Endometrium (tissue), 2 donors: ENCODE measurements around the gene FBXW11.
"Not testable (repeated sequence)": the region's sequence is repeated elsewhere in the genome, so short reads cannot be mapped to it uniquely, and the experiment has no call there.

Experiments
- FAIRE-seq: peaks from 2 replicates; lab custom pipeline; 2012; peaks lifted over from hg19 to GRCh38; lab: Jason Lieb, UNC
- donor health status: control.
- donor health status: control.

Gene FBXW11

DNA sequence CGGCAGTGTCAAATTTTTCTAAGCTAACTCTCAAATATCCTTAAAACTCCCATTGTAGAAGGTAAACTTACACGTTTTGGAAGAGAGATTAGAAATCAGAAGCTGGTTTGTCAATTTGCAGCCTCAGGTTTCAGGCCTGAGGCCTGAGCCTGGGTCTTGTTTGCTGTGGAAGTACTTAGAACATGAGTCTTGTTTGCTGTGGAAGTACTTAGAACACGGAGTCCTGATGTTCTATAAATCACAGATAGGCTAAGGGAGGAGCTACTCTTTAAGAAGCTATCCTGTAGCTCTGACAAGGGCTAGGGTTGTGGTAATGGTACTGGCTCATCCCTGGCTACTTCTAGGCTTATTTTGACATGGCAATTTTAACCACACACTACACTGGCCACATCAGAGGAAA is 97.8 kb downstream of the FBXW11 start:
- FAIRE-seq = no peak

DNA sequence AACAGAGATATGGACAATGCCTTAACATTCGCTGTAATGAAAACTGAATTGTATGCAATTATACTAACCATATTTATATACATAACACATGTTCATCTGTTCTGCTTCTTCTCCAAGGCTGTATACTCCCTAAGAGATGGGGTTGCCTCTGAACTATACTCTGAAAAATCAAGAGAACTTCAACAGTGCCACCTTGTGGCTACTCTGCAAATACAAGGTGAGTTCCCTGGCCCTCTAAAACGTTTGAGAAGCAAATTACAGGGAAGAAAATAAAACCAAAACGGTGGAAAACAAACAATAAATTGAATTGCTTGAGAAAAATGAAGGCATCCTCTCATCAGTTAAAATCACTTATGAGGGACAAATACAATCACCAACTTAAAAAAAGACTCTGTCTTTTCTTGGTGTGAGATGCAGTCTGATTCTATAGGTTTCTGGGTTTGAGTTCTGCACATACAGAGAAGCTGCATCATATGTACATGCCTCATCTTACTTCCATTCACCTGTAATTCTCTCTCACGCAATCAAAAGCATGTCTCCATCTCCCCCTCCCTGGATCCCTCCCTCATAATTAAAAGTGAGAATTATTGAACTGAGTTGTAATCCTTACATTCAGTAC is 98.6 kb downstream of the FBXW11 start:
- FAIRE-seq = peak; percentile 57

DNA sequence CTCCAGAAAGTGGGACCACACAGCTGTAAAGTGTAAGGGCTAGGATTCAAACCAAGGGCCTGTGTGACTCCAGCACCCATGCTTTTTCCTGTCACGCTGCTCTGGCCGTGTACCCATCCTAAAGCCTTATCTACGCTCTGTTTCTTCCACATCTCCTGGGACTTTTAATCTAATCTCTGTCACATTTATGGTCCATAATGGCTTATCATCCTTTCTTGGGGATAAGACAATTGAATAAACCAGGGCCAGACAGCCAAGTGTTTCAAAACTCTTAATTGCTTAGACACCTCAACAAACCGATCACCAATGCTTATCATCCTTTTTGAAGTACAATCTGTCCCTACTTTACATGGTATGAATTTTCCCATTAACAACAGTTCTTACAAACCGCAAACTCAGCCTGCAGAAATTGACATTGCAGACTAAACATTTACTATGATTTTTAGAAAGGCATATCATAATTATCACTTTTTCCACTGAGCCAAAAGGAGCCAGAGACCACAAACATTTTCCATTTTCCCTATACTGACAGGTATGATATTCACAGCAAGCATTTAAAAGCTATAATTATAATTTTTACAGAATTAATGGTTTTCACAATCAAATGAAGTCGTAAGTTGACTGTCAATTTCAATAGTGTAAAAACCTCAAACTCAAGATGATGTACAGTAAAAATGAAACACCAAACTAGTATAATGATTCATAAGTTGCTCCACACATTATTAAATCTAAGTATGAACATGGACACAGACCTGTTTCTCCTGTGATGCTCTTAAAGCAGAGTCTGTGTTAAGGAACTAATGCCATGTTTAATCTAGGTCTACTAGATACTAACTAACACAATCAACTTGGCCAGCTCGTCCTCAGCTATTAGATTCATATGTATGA is 99.5 kb downstream of the FBXW11 start:
- no peak for FAIRE-seq

GRCh38 chr5:171906066-171906570 is 100.3 kb downstream of the FBXW11 start:
- FAIRE-seq = no peak

- FAIRE-seq = no peak
Measured at GRCh38 chr5:171904886-171905285, 101.6 kb downstream of the FBXW11 start.

DNA sequence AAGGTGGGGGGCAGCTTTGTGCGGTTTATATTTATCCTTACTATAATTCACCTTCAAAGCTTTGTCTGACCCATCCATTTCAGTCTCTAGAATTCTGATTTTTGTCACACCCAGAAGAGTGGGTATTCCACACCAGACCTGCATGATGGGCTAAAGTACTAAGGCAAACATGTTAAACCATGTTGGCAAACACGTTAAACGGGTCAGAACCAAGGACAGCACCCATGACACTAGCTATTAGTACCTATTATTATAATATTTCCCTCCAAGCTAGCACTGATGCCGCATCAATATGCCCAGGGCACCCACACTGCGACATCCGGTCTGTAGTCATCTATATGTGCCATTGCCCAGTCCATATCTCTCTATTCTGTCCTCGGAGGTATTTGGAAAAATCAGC is 104.7 kb downstream of the FBXW11 start:
- no peak for FAIRE-seq

GRCh38 chr5:171899792-171900191 is 106.6 kb downstream of the FBXW11 start:
- FAIRE-seq = no peak

- FAIRE-seq = no peak
Measured at GRCh38 chr5:171898879-171899278, 107.6 kb downstream of the FBXW11 start.

DNA sequence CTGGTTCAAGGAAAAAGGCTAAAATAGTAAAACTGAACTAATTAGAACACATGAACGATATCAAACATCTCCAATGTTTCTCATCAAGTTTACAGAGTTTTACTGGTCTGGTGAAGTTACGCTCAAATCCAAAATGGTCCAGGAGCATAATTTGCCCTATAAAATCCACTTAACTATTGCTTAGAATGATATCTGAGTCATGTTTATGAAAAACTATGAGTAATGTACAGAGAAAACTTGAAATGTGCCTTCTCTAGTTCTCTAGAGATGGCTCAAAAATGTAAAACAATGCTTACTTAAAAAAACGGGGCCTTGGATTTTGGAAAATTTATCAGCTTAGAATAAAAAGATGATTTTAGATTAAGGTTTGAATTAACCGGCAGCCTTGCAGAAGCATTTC is 108.1 kb downstream of the FBXW11 start:
- FAIRE-seq = no peak

DNA sequence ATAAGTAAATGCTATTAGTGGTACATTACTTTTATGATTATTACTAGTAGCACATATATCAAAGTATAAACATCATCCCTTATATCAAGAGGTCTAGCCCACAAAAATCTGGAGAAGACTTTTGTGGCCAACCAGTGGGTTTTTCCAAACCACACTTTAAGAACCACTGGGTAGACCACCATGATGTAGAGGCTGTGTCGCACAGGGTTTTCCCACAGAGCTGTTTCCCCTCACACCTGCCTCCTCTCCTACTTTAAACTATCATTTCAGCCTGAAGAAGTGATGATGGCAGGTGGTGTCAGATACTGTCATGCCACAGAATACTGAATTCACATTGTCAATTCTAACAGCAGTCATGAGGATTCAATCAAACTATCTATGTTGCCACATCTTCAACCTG is 109.2 kb downstream of the FBXW11 start:
- no peak for FAIRE-seq

DNA sequence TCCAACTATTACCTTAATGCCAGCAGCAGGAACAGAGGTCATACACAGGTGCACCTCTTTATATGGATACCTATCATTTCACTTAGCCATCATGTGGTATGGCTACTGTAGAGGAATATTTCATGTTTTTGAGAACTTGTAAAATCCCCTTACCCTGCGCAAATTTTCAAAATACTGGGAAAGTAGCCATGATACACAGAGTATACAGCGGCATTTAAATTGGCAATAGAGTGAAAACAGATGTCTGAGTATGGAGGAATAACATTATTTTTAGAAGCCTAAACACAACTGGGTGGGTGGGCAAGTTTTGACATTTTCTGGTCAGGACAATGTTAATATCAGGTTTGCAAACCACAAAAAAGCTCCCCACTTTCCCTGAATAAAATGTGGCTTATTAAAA is 111.4 kb downstream of the FBXW11 start:
- no peak for FAIRE-seq

DNA sequence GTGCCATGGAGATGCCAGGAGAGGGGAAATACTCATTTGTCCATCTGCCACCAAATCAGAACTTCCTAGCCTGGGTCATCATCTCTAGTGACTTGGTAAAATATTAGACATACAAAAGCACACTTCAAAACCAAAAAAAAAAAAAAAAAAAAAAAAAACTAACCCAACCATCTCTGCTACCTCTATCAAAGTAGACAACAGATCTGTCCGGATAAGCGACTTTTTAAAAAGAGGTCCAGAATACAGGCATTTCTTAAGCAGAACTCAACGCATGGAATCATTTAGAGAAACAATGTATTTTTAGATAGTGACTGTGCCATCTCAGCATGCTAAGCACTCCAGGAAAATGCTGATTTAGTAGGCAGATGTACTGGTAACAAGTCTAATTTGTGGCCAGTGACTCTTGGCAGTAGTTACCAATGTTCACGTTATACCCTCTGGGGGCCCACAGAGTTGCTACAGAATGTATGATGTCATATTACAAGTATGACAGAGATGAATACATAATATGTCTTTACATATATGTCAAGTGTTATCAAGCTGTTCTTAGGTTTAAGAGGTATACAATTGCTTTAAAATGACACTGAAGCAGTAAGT is 113.0 kb downstream of the FBXW11 start:
- FAIRE-seq = no peak

GRCh38 chr5:171891595-171891994 is 114.8 kb downstream of the FBXW11 start:
- no peak for FAIRE-seq

DNA sequence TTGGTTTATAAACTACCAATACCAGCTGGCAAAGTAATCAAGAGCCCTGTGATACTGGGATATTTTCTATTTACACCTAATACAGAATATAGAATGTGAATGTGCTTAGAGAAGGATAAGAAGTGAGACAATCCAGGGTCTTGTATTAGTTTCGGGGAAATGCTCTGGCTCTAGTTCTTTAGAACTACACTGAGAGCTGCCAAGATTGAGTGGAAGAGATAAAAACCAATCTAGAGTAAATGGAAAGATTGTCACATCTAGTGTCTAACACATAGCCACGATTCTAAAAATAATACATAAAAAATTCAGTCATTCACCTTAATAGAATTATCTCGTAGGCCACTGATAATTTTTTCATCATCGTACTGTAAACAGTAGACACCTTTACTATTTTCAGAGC is 115.3 kb downstream of the FBXW11 start:
- no peak for FAIRE-seq

- FAIRE-seq = no peak
Measured at GRCh38 chr5:171888051-171888481, 118.4 kb downstream of the FBXW11 start.

DNA sequence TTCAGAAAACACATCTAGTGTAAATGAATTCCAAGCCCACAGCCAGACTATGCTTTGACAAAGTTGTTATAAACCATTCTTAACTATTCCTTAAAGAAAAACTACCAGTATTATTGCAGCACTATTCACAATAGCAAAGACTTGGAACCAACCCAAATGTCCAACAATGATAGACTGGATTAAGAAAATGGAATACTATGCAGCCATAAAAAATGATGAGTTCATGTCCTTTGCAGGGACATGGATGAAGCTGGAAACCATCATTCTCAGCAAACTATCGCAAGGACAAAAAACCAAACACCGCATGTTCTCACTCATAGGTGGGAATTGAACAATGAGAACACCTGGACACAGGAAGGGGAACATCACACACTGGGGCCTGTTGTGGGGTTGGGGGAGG is 120.4 kb downstream of the FBXW11 start:
- FAIRE-seq = not testable (repeated sequence)

GRCh38 chr5:171882118-171882517 is 124.3 kb downstream of the FBXW11 start:
- FAIRE-seq = no peak

- FAIRE-seq = no peak
Measured at GRCh38 chr5:171874234-171874633, 132.2 kb downstream of the FBXW11 start.

DNA sequence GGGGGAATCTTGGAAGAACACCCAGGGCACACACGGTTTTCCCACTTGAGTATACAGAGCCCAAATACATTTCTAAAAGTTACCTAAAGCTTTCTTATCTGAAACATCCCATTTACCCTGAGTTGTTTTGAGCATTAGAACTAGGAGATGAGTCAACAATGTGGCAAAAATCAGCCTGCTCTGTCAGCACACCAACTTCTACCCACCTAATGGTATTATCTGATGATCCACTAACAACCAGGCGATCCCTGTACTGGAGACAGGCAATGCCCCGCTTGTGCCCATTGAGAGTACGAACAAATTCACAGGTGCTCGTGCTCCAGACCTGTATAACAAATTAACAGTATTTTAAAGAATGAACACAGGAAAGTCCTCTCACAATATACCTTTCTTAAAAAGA is 133.8 kb downstream of the FBXW11 start:
- FAIRE-seq = no peak

DNA sequence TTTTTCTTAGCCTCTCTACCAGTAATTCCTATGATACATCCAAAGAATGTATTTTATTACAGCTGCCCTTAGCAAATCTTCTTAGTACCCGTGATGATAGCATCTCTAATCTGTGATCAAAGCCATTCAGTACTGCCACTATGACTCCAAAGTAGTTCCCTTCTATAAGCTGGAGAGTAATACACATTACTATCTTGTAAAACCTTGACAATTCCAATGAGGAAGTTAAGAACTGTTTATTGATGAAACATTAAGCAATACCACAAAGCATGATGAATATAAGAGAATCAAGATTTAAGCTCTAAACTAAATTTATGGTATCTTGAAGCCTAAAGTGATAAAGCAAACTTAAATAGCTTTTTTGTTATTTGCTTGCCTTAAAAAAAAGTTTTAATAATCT is 134.7 kb downstream of the FBXW11 start:
- no peak for FAIRE-seq

DNA sequence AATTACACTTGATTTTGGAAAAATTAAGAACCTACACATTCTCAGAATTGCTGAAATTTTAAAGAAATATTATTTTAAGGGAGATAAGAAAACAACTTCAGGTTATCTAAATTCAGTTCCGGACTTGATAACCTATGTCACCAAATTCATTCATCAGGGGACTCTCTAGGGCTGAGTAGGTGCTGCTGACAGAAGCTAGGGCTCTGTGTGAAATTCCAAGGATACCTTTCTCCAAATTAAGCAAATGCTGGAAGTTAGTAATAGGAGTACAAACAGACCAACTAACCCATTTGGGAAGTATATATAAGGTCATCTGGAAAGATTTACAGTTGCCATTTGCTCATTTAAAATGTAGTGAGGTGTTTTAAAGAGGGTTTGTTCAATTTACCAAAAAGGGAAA is 136.5 kb downstream of the FBXW11 start:
- no peak for FAIRE-seq

DNA sequence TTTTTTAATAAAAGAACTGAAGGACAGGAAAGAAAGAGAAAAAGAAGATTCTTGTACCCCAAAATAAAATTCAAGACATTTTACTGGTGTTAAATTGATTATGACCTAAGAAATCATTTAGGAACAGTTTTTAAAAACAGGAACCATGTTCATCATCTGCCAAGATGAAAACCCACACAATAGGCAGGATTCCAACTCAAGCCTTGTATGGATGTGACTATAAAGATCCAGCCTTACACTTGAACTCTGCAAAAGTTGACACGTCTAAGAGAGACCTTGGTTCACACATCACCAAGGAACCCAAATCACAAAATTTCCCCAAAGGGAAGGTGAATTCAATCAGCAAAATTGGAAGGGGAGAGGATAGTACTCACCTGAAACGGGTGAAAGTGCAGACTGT is 138.2 kb downstream of the FBXW11 start:
- no peak for FAIRE-seq

- FAIRE-seq = no peak
Measured at GRCh38 chr5:171867786-171868185, 138.7 kb downstream of the FBXW11 start.
